GM18907 (cell line): ENCODE measurements around the gene KRTAP4-11.
"Not testable (repeated sequence)": the region's sequence is repeated elsewhere in the genome, so short reads cannot be mapped to it uniquely, and the experiment has no call there.

Source experiments
- ATAC-seq: cut with Tn5 transposase; IDR thresholded peaks from one replicate; pipeline ENCODE4 v1.9.1; 2021; ENCODE audit warnings: mild to moderate bottlenecking, moderate library complexity; ENCODE audit not compliant: unreplicated experiment

KRTAP4-11 gene

GRCh38 chr17:41125064-41125463 lies 6.9 kb upstream of the KRTAP4-11 start:
- ATAC-seq: no peak

GRCh38 chr17:41123991-41124371 lies 5.8 kb upstream of the KRTAP4-11 start, which contains the start of gene KRTAP4-12:
TSS of gene KRTAP4-12 (minus strand) at chr17:41124182. CDS start at chr17:41124122, 60 bp downstream.
- not testable (repeated sequence) for ATAC-seq

DNA sequence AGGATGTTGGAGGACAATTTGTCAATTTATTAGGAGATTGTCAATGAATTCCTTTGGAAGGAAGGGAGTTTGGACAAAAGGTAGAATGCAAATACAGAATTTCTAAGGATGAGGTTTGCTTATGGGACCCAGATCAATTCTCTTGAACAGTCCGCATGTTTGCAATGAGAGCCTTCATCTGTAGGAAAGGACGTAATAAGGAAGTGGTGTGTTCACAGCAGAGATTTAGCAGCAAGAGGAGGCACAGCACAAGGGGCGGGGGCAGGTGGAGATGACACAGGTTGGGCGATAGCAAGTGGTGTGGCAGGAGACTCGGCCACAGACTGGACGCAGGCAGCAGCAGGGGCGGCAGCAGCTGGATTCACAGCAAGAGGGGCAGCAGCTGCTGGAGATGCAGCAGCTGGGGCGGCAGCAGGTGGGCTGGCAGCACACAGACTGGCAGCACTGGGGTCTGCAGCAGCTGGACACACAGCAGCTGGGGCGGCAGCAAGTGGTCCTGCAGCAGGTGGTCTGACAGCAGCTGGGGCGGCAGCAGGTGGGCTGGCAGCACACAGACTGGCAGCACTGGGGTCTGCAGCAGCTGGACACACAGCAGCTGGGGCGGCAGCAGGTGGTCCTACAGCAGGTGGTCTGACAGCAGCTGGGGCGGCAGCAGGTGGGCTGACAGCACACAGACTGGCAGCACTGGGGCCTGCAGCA lies 5.3 kb upstream of the KRTAP4-11 start:
- not testable (repeated sequence) for ATAC-seq

DNA sequence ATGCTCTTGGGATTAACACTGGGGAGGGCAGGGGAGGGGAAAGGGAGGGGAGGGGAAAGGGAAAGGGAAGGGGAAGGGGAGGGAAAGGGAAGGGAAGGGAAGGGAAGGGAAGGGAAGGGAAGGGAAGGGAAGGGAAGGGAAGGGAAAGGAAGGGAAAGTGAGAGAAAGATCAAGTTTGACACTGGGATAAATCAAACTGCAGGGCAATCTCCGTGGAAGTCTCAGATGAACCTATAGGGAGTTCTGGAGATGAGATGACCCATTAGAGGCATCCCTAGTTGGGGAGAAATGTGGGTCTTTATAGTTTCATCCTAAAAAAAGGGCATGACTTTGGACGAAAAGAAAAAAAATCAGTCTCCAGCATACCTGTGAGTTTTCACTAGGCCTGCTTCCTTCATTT lies 3.6 kb upstream of the KRTAP4-11 start:
- no peak for ATAC-seq

- ATAC-seq: not testable (repeated sequence)
Observed at GRCh38 chr17:41119696-41120690, 1.8 kb upstream of the KRTAP4-11 start.

DNA sequence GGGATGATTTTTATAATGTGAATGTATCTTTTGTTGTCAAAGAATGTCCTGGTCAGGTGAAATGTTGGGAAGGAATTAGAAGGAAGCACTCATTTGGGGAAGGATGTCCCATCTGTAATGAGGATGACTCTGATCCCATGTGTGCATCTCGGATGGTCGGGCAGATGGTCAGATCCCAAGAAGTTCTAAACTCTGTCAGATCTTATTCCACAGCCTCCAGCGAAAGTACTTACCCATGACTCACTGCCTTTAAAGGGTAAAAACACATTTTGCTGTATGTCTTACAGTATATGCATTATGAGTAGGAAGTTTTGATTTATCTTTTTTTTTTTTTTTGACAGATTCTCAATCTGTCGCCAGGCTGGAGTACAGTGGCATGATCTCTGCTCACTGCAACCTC lies 548 bp upstream of the KRTAP4-11 start:
- ATAC-seq: no peak

DNA sequence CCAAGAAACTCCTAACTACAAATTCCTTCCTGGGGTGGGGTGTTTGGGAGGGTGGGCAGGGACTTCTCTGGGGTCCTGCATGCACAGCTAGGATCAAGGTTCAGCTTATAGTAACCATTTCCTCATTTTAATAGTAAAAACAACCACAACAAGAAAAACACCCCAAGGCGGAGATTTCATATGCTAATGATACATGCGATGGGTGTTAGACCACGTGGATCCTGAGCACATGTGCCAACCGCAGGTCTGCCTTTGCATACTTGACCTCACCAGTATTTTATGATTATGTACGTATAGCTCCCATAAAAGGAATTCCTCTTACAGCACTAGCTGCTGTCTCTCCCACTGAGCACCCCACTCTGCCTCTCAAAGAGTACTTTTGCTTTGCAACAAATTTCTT lies 1.9 kb downstream of the KRTAP4-11 start:
- no peak for ATAC-seq

GRCh38 chr17:41111151-41111885 lies 6.9 kb downstream of the KRTAP4-11 start:
- no peak for ATAC-seq

DNA sequence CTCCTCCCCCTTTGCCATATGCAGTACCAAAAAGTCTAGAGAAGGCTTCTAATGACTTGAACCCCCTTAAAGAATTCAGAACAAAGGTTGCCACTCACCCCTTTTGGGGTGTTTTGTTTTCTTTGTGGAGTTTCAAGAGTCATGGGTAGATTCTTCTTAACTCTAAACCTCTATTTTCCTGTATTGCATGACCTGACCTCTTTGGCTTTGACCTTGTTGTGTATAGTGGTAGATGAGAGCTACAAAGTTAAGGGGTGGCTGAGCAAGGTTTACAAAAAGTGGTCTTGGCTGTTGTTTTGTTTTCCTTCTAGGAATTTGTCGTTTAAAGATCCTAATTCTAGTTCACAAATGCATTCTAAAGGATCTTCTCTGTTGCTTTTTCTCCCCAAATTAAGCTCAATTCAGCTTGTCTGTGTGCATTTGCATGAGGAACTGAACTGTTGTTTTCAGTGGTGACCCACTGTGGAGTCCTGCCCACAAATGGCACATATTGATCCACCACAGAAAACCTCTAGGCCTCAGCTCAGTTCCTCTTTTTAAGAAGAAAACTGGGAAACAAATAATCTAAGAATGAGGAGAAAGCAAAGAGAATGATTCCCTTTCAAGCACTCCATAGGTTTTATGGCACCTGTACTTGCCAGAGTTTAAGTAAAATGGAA lies 9.3 kb downstream of the KRTAP4-11 start:
- not testable (repeated sequence) for ATAC-seq

GRCh38 chr17:41107941-41108450 lies 10.2 kb downstream of the KRTAP4-11 start:
- no peak for ATAC-seq

DNA sequence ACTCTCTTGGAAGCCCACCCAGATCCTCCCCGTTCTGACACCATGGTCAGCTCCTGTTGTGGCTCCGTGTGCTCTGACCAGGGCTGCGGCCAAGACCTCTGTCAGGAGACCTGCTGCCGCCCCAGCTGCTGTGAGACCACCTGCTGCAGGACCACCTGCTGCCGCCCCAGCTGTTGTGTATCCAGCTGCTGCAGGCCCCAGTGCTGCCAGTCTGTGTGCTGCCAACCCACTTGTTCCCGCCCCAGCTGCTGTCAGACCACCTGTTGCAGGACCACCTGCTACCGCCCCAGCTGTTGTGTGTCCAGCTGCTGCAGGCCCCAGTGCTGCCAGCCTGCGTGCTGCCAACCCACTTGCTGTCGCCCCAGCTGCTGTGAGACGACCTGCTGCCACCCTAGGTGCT lies 12.8 kb downstream of the KRTAP4-11 start, which contains the start of gene KRTAP4-9:
TSS of gene KRTAP4-9 (plus strand) at position 43 of the 400 bp plus-strand sequence. CDS start at position 43, 0 bp downstream.
- not testable (repeated sequence) for ATAC-seq

DNA sequence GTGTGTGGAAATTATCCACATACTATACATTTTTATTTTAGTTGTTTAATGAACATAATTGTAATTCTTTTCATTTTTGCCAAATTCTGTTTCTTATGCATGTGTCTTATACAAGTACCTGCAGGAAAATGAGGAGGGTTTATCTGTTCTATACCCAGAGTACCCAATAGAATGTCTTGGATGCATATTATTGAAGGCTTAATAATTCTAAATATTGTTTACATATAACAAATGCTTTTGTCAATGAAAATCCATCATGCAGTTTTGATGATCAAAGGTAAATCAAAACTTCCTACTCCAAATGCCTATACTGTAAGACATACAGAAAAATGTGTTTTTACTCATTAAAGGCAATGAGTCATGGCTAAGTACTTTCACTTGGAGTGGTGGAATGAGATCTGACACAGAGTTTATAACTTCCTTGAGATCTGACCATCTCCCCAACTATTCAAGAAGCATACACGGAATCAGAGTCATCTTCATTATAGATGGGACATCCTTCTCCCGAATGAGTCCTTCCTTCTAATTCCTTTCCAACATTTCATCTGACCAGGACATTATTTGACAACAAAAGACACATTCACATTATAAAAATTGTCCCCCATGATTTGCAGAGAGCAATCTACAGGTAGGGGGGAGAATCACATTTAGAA lies 13.7 kb downstream of the KRTAP4-11 start:
- ATAC-seq: not testable (repeated sequence)

DNA sequence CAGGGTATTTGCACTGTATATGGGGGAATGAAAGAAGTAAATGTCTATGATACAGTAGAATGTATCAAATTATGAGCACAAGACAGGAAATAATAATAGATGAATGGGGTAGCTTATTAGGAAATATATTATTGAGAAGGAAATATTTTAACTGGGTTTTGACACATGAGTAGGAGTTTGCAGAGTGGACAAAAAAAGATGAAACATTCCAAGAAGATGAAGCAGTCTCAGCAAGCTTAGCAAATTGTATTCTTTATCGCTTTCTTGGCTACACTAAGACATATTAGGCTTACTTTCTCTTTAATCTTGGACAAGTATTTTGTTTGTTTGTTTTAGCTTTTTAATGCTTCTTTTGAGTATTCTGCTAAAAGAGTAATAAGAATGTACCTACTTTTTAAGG lies 14.3 kb downstream of the KRTAP4-11 start:
- ATAC-seq: no peak

GRCh38 chr17:41101586-41102259 lies 16.4 kb downstream of the KRTAP4-11 start, which contains the start of gene KRTAP4-16:
TSS of gene KRTAP4-16 (minus strand) at chr17:41102209. CDS start at chr17:41102209, 0 bp downstream.
- no peak for ATAC-seq

DNA sequence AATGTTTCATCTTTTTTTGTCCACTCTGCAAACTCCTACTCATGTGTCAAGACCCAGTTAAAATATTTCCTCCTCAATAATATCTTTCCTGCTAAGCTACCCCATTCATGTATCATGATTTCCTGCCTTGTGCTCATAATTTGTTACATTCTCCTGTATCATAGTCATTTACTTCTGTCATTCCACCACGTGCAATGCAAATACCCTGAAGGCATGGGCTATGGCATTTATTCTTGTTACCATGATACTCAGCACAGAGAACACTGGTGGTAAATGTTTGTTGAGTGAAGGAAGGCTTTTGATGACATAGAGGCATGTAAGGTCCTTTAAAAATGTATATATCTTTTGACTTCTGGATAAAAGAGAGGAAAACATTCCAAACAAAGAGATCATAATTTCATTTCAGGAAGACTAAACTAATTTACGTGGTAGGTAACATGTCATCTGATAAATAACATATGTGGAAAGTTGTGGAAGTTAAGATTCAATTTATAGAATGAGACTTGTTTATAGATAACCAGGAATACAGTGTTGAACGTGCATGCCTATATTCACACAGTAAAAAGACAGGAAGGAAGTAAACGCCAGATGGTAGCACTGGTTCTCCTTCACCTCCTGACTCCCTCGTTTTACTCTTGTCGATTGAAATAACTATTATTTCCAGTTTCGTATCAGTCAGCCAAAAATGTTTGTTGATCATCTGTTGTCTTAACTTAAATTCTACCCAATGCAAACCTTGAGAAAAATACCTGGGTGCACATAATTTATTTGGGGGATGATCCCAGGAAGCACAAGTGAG lies 18.3 kb downstream of the KRTAP4-11 start:
- not testable (repeated sequence) for ATAC-seq

DNA sequence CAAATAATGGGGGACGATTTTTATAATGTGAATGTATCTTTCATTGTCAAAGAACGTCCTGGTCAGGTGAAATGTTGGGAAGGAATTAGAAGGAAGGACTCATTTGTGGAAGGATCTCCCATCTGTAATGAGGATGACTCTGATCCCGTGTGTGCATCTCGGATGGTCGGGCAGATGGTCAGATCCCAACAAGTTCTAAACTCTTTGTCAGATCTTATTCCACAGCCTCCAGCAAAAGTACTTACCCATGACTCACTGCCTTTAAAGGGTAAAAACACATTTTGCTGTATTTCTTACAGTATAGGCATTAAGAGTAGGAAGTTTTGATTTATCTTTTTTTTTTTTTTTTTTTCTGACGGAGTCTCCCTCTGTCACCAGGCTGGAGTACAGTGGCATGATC lies 19.7 kb downstream of the KRTAP4-11 start:
- ATAC-seq: no peak

DNA sequence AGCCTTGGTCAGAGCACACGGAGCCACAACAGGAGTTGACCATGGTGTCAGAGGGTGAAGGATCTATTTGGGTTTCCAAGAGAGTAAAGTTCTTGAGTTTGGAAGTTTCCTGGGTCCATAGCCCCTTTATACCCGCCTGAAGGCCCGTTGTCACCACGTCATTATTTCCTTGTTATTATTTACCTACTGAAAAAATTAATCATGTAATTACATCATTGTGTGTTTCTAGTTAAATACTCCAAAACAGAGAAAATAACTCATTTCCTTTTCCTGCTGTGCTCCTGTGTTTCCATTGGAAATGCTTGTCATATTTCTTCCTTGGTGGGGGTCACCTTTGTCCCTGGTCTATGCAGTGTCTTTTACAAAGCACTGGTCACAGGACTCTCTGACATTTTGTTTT lies 20.1 kb downstream of the KRTAP4-11 start, which contains the start of gene KRTAP4-8:
TSS of gene KRTAP4-8 (minus strand) at position 101 of the 400 bp plus-strand sequence. CDS start at position 43, 58 bp downstream.
- ATAC-seq: no peak

GRCh38 chr17:41096055-41096454 lies 22.1 kb downstream of the KRTAP4-11 start:
- no peak for ATAC-seq
